HFFc6 (cell line): ENCODE results near the gene AUTS2. TPM values are rescaled to one million over a fixed set of nuclear protein-coding genes. Genes with fewer than 3 reads are reported as not detected.

ENCODE experiments used
- DNase-seq: peaks from one replicate; pipeline ENCODE4 v3.0.0-alpha.2; 2018
- H3K27ac Mint-ChIP-seq: 2 replicates; pipeline ENCODE4 v1.8.0; 2020; ENCODE audit warnings: mild to moderate bottlenecking, mixed read lengths
- H3K27me3 Mint-ChIP-seq: 2 replicates; pipeline ENCODE4 v1.8.0; 2021; ENCODE audit warnings: mild to moderate bottlenecking, moderate library complexity, mixed read lengths; ENCODE audit not compliant: insufficient read depth
- H3K36me3 Mint-ChIP-seq: 2 replicates; pipeline ENCODE4 v1.8.0; 2021; ENCODE audit warnings: low read depth, mixed read lengths
- H3K4me1 Mint-ChIP-seq: 2 replicates; pipeline ENCODE4 v1.8.0; 2020; ENCODE audit warnings: low read depth, mixed read lengths
- H3K4me3 Mint-ChIP-seq: 2 replicates; pipeline ENCODE4 v1.8.0; 2020; ENCODE audit warnings: mild to moderate bottlenecking, moderate library complexity, mixed read lengths
- H3K9me3 Mint-ChIP-seq: 2 replicates; pipeline ENCODE4 v1.8.0; 2020; ENCODE audit warnings: mild to moderate bottlenecking, mixed read lengths
- total RNA-seq, 6 experiments: library from RNA; stranded (reverse); fragmentation: NEBNext Ultra II Directional; extraction: Animal tissue kit (Norgen Biotek cat#: 25700); gene quantifications; 2 replicates in 1 of 6; 3 replicates in 5 of 6; pipeline ENCODE4 v1.2.3, GENCODE V29; 2021
- TF ChIP-seq, protein P1 (sequence below): fragments of 200-600 bp; sonication (generic); IDR thresholded peaks from 2 replicates; pipeline ENCODE4 v1.5.0; 2021; ENCODE audit warnings: antibody characterized with exemption, mild to moderate bottlenecking

The AUTS2 gene
- total RNA-seq, 6 experiments from 2014 or later, result 0.02 to 0.19 (median 0.16) TPM; not detected in 2

DNA sequence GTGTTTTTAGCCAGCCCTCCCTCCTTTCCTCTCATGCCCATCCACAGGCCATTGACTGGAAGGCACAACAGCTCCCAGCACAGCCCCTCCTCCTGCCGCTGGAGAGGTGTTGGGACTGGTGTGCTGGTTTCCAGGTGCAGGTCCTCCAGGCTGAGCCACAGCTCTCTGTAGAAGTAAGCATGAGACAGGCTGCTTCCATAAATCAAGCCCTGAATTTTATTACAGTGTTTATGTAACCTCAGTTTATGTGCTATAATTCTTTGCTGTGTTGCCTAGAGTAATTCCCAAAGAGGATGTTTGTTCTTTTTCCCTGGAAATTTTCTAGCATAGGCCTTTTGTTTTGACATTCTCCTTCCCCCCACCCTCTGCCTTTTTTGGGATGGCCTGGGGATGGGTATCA, 445.8 kb downstream of the AUTS2 start:
- H3K36me3 Mint-ChIP-seq, result no peaks in the 10 kb centered on the region
- no peak for DNase-seq
- no peak overlapping the region for H3K4me3 Mint-ChIP-seq
- H3K9me3 Mint-ChIP-seq, result peaks cover 35% of the 10 kb centered on the region
- no peak overlapping the region for H3K27ac Mint-ChIP-seq
- H3K27me3 Mint-ChIP-seq, result no peaks in the 10 kb centered on the region
- TF ChIP-seq, protein P1, sequence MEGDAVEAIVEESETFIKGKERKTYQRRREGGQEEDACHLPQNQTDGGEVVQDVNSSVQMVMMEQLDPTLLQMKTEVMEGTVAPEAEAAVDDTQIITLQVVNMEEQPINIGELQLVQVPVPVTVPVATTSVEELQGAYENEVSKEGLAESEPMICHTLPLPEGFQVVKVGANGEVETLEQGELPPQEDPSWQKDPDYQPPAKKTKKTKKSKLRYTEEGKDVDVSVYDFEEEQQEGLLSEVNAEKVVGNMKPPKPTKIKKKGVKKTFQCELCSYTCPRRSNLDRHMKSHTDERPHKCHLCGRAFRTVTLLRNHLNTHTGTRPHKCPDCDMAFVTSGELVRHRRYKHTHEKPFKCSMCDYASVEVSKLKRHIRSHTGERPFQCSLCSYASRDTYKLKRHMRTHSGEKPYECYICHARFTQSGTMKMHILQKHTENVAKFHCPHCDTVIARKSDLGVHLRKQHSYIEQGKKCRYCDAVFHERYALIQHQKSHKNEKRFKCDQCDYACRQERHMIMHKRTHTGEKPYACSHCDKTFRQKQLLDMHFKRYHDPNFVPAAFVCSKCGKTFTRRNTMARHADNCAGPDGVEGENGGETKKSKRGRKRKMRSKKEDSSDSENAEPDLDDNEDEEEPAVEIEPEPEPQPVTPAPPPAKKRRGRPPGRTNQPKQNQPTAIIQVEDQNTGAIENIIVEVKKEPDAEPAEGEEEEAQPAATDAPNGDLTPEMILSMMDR, result no peak
- H3K4me1 Mint-ChIP-seq, result no peaks in the 10 kb centered on the region

- H3K27me3 Mint-ChIP-seq, result no peaks in the 10 kb centered on the region
- TF ChIP-seq, protein P1, result no peak
- no peak overlapping the region for H3K4me3 Mint-ChIP-seq
- no peaks in the 10 kb centered on the region for H3K36me3 Mint-ChIP-seq
- DNase-seq, result no peak
- H3K27ac Mint-ChIP-seq, result no peak overlapping the region
- H3K4me1 Mint-ChIP-seq, result no peaks in the 10 kb centered on the region
- H3K9me3 Mint-ChIP-seq, result peaks cover 34% of the 10 kb centered on the region
Observed at GRCh38 chr7:70044525-70044924, 446.2 kb downstream of the AUTS2 start.

DNA sequence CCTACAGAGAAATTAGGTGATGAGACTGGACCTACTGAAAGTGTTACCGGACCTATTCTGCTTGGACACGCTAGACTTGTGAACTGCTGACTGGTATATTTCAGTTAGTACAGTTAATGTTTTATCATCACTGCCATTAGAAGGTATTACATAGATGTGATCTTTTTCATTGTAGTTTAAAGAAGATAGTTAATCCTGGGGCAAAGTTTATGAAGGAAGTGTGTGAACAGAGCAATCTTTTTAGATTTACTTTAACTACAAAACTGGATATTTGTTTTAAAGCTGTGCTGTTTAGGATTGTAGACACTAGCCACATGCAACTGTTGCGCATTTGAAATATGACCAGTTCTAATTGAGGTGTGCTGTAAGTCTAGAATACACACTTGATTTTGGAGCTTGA, 446.7 kb downstream of the AUTS2 start:
- Mint-ChIP-seq H3K36me3 (no peaks in the 10 kb centered on the region), H3K4me3 (no peak overlapping the region), H3K9me3 (peaks cover 30% of the 10 kb centered on the region), H3K27ac (no peak overlapping the region), H3K27me3 (no peaks in the 10 kb centered on the region), H3K4me1 (no peaks in the 10 kb centered on the region)
- DNase-seq, result no peak
- TF ChIP-seq, protein P1, result no peak

DNA sequence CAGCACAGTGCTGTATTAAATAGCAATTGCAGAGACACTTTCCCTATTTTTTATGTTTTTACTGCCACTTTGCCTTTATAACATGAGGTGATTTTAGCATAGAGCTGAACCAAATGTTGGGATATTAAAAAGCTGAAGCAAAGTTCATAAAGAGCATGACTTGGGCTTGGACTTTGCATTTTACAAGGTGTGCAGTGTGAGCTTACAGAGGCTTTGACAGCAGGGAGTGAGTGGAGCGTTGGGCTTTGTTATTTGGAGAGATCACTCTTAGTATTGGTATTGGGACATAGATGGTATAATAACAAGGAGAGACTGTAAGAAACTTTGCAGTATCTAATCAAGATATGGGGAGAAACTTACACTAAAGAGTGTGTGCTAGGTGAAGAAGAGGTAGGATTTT, 449.1 kb downstream of the AUTS2 start:
- no peaks in the 10 kb centered on the region for H3K36me3 Mint-ChIP-seq
- H3K4me3 Mint-ChIP-seq, result no peak overlapping the region
- H3K4me1 Mint-ChIP-seq, result no peaks in the 10 kb centered on the region
- no peak for DNase-seq
- TF ChIP-seq, protein P1, result no peak
- H3K9me3 Mint-ChIP-seq, result peaks cover 36% of the 10 kb centered on the region
- no peak overlapping the region for H3K27ac Mint-ChIP-seq
- H3K27me3 Mint-ChIP-seq, result no peaks in the 10 kb centered on the region

- H3K36me3 Mint-ChIP-seq, result no peaks in the 10 kb centered on the region
- no peak for DNase-seq
- TF ChIP-seq, protein P1, result no peak
Observed at GRCh38 chr7:70047891-70048448, 449.7 kb downstream of the AUTS2 start.

More at GRCh38 chr7:70047891-70048448, 449.7 kb downstream of the AUTS2 start:
- Mint-ChIP-seq H3K4me3 (no peak overlapping the region), H3K4me1 (no peaks in the 10 kb centered on the region), H3K9me3 (peaks cover 31% of the 10 kb centered on the region), H3K27ac (no peak overlapping the region), H3K27me3 (no peaks in the 10 kb centered on the region)
